ENCODE measurements around the gene JAZF1. TPM values are rescaled to one million over a fixed set of nuclear protein-coding genes. Genes with fewer than 3 reads are reported as not detected.

The JAZF1 gene
- total RNA-seq, 1 experiment from 2014 or later: 1.5 TPM

DNA sequence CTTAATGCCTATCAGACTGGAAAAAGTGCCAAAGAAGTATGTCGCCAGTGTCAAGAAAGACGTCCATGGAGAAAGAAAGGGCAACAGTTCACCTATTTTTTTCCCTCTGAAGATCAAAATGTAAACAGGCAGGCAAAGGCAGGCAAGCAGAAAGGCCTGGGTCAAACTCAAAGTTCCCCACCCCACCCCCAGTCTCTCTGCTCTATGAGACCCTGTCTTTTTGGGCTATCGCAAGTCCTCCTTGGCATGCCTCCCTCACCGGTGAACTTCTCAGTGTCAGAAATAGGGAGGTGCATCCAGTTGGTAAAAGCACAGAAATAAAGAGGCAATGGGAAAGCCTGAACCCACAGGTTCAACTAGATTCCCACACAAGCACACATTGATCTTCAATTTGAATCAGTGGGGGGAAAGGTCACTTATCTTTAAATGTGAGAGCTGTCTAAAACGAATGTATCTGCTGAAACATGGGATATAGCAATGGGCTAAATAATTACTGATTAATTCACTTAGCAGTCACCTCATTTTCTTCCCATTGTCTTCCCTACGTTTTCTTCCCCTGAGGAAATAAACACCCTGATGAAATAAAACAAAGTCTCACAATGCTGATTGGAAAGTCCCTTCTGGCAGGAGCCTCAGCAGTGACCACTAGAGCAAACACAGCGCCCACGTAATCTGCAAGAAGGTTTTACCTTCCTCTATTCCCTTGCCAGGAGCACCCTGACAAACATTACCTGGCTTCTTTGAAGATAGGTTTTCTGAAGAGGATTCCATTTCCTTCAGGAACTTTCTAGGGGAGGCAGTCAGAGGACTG lies 31.1 kb downstream of the JAZF1 start:
- H3K27ac ChIP-seq (ENCODE audit: low read depth, low read length, poor library complexity, severe bottlenecking): no peak overlapping the region
- ChIA-PET CTCF (no interaction called here), POLR2A (ENCODE audit: low non-redundant PET) (no interaction called here)
- H3K9me3 ChIP-seq (ENCODE audit: low read depth, low read length, poor library complexity, severe bottlenecking): no peaks in the 10 kb centered on the region
- intact Hi-C loops (cut with micrococcal nuclease; ENCODE audit: unreplicated experiment): no loop called here
- no peaks in the 10 kb centered on the region for H3K27me3 ChIP-seq (replicated peaks; ENCODE audit: insufficient read depth, low read depth, low read length, poor library complexity)
- H3K36me3 ChIP-seq (ENCODE audit: insufficient read depth, low read length, poor library complexity, severe bottlenecking): no peaks in the 10 kb centered on the region
- no peak for DNase-seq (ENCODE audit: low spot score)
- no TSS peak for BruUV-seq (replicated peaks)
- H3K4me3 ChIP-seq (ENCODE audit: low read depth, low read length, poor library complexity, severe bottlenecking): no peak overlapping the region
- H3K4me1 ChIP-seq (ENCODE audit: insufficient read depth, low read length, poor library complexity, severe bottlenecking): no peaks in the 10 kb centered on the region
- TF ChIP-seq, protein P1, sequence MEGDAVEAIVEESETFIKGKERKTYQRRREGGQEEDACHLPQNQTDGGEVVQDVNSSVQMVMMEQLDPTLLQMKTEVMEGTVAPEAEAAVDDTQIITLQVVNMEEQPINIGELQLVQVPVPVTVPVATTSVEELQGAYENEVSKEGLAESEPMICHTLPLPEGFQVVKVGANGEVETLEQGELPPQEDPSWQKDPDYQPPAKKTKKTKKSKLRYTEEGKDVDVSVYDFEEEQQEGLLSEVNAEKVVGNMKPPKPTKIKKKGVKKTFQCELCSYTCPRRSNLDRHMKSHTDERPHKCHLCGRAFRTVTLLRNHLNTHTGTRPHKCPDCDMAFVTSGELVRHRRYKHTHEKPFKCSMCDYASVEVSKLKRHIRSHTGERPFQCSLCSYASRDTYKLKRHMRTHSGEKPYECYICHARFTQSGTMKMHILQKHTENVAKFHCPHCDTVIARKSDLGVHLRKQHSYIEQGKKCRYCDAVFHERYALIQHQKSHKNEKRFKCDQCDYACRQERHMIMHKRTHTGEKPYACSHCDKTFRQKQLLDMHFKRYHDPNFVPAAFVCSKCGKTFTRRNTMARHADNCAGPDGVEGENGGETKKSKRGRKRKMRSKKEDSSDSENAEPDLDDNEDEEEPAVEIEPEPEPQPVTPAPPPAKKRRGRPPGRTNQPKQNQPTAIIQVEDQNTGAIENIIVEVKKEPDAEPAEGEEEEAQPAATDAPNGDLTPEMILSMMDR (conservative IDR thresholded peaks at IDR 0.05; ENCODE audit: low read depth, low read length): no peak
- no peak for TF ChIP-seq EZH2 (IDR thresholded peaks at IDR 0.05; ENCODE audit: borderline replicate concordance, low read depth, low read length, poor library complexity, severe bottlenecking)

DNA sequence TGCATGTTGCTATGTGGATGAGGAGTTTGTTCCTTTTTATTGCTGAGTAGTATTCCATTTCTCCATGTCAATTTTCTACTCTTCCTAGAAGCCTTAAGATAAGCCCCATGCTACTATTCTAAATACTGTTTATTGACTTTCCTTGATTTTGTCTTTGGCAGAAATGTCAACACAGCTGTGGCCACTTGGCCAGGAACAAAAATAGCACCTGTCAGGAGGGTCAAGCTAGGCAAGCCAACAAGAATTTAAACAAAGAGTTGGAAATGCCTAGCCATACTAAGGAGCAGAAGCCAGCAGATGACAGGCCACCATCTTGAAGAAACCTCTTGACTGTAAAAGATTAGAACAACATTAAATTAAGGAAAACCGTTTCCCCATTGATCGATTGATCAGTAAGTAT lies 34.7 kb downstream of the JAZF1 start:
- ChIA-PET POLR2A (ENCODE audit: low non-redundant PET) (no interaction called here), CTCF (no interaction called here)
- H3K27me3 ChIP-seq (replicated peaks; ENCODE audit: insufficient read depth, low read depth, low read length, poor library complexity): no peaks in the 10 kb centered on the region
- intact Hi-C loops (cut with micrococcal nuclease; ENCODE audit: unreplicated experiment): no loop called here
- no peaks in the 10 kb centered on the region for H3K36me3 ChIP-seq (ENCODE audit: insufficient read depth, low read length, poor library complexity, severe bottlenecking)
- no peak for DNase-seq (ENCODE audit: low spot score)
- TF ChIP-seq EZH2 (IDR thresholded peaks at IDR 0.05; ENCODE audit: borderline replicate concordance, low read depth, low read length, poor library complexity, severe bottlenecking): no peak
- TF ChIP-seq, protein P1 (conservative IDR thresholded peaks at IDR 0.05; ENCODE audit: low read depth, low read length): no peak
- no peak overlapping the region for H3K27ac ChIP-seq (ENCODE audit: low read depth, low read length, poor library complexity, severe bottlenecking)
- BruUV-seq (replicated peaks): no TSS peak
- H3K9me3 ChIP-seq (ENCODE audit: low read depth, low read length, poor library complexity, severe bottlenecking): no peaks in the 10 kb centered on the region
- no peaks in the 10 kb centered on the region for H3K4me1 ChIP-seq (ENCODE audit: insufficient read depth, low read length, poor library complexity, severe bottlenecking)
- H3K4me3 ChIP-seq (ENCODE audit: low read depth, low read length, poor library complexity, severe bottlenecking): no peak overlapping the region

DNA sequence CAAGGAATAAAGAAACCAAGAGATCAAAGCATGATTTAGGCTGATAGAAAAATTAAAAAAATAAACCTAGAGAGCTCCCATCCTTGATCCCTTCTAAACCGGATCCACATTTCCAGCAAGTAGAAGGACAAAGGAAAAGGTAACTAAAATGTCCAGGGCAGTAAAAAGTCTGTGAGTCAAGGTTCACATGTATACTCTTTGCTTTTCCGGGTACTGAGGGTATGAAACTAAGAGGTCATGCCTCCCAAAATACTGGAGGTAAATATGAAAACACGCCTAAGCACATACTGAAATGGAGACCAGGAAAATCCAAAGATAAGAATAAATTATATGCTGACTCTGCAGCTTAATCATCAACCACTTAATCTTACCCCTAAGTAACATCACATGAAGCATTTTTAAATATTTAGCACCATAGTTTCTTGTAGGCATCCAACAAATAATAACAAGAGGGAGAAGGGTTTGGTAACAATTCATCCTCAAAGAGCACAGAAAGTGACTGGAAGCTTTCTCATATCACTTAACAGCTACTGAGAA lies 35.4 kb downstream of the JAZF1 start:
- no TSS peak for BruUV-seq (replicated peaks)
- H3K27ac ChIP-seq (ENCODE audit: low read depth, low read length, poor library complexity, severe bottlenecking): no peak overlapping the region
- no peaks in the 10 kb centered on the region for H3K36me3 ChIP-seq (ENCODE audit: insufficient read depth, low read length, poor library complexity, severe bottlenecking)
- H3K4me1 ChIP-seq (ENCODE audit: insufficient read depth, low read length, poor library complexity, severe bottlenecking): no peaks in the 10 kb centered on the region
- ChIA-PET POLR2A (ENCODE audit: low non-redundant PET) (no interaction called here), CTCF (no interaction called here)
- no peaks in the 10 kb centered on the region for H3K27me3 ChIP-seq (replicated peaks; ENCODE audit: insufficient read depth, low read depth, low read length, poor library complexity)
- TF ChIP-seq EZH2 (IDR thresholded peaks at IDR 0.05; ENCODE audit: borderline replicate concordance, low read depth, low read length, poor library complexity, severe bottlenecking): no peak
- H3K9me3 ChIP-seq (ENCODE audit: low read depth, low read length, poor library complexity, severe bottlenecking): no peaks in the 10 kb centered on the region
- no peak overlapping the region for H3K4me3 ChIP-seq (ENCODE audit: low read depth, low read length, poor library complexity, severe bottlenecking)
- no peak for DNase-seq (ENCODE audit: low spot score)
- intact Hi-C loops (cut with micrococcal nuclease; ENCODE audit: unreplicated experiment): no loop called here
